GM10248 (cell line): ENCODE results near the gene FHIT.
"Not testable (repeated sequence)": the region's sequence is repeated elsewhere in the genome, so short reads cannot be mapped to it uniquely, and the experiment has no call there.

Experiments
- CTCF ChIA-PET: fragments of 300-600 bp; sonication (Branson Sonifier 250); formaldehyde crosslinking; extraction: SDS; loops from one replicate; lab custom pipeline; 2021; ENCODE audit warnings: antibody characterized with exemption; lab: Yijun Ruan, JAX
- POLR2A ChIA-PET: fragments of 350-650 bp; sonication (Branson Sonifier 250); formaldehyde crosslinking; extraction: SDS; loops from one replicate; lab custom pipeline; 2020; ENCODE audit warnings: antibody characterized with exemption; lab: Yijun Ruan, JAX
- DNase-seq: peaks from one replicate; pipeline ENCODE4 v3.0.0; 2012; ENCODE audit errors: extremely low spot score
- CTCF ChIP-seq: IDR thresholded peaks from 2 replicates; pipeline ENCODE4 v1.5.1; 2012; ENCODE audit warnings: mild to moderate bottlenecking, low read depth; ENCODE audit errors: extremely low read depth, missing control alignments, control extremely low read depth

FHIT gene

GRCh38 chr3:60697132-60697531 is 554.1 kb downstream of the FHIT start:
- DNase-seq, result no peak
- ChIA-PET CTCF (no interaction called here), POLR2A (no interaction called here)
- no peak for TF ChIP-seq CTCF

DNA sequence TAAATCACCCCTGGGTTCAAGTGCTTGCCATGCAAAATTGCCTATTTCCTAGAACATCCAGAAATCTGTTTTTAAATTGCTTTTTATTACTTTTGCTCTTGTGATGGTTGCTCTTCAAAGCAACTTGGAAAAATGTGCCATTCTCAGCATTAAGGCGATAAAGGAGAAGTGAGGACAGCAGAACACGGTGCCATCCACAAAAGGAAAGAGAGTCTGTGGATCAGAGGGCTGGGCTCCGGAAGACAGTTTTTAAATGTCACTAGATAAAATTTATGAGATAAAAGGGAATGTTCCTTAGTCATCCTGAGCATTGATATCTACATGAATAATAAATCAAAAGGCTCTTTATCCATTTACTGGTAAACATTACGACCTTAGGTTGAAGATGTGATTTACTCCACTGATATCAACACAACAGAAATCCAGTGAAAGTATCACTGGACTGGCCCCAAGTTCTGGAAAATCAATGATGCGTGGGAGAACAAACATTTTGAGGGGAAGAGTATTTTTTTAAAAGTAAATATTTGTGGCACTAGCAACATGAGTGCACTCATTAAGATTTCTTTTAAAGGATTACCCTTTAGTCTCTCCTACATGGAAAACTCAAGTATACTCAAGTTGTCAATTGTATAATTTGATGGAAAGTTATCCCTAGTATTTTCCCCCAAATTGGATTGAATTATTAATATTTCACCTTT is 554.7 kb downstream of the FHIT start:
- ChIA-PET CTCF (no interaction called here), POLR2A (no interaction called here)
- no peak for TF ChIP-seq CTCF
- no peak for DNase-seq

GRCh38 chr3:60675424-60675823 is 575.8 kb downstream of the FHIT start:
- DNase-seq, result no peak
- POLR2A ChIA-PET, result no interaction called here
- TF ChIP-seq CTCF, result no peak
- CTCF ChIA-PET, result no interaction called here

GRCh38 chr3:60674870-60675269 is 576.4 kb downstream of the FHIT start:
- CTCF ChIA-PET, result no interaction called here
- POLR2A ChIA-PET, result interaction anchor here (0.5 kb wide), 1 partner anchor 16 kb away, joined by 4 read pairs; no protein-coding TSS in a partner anchor
- no peak for TF ChIP-seq CTCF
- DNase-seq, result no peak

DNA sequence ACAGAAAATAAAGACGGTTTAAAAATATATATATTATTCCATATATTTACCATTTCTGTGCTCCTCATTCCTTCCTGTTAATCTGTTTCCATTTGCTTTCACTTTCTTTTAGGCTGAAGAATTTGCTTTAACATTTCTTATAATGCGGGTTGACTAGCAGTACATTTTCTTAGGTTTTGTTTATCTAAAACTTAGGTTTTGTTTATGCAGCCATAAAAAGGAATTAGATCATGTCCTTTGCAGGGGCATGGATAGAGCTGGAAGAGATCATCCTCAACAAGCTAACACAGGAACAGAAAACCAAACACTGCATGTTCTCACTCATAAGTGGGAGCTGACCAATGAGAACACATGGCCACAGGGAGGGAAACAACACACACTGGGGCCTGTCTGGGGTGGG is 578.1 kb downstream of the FHIT start:
- ChIA-PET POLR2A (no interaction called here), CTCF (no interaction called here)
- TF ChIP-seq CTCF, result no peak
- no peak for DNase-seq

GRCh38 chr3:60672337-60672736 is 578.9 kb downstream of the FHIT start:
- POLR2A ChIA-PET, result not testable (repeated sequence)

GRCh38 chr3:60669636-60670035 is 581.6 kb downstream of the FHIT start:
- ChIA-PET POLR2A (no interaction called here), CTCF (interaction anchor here (1.2 kb wide), 1 partner anchor 13 kb away, joined by 3 read pairs; no protein-coding TSS in a partner anchor)
- DNase-seq, result no peak
- no peak for TF ChIP-seq CTCF

More at GRCh38 chr3:60672337-60672736, 578.9 kb downstream of the FHIT start:
- CTCF ChIA-PET, DNase-seq: not testable (repeated sequence)
